Esophagus muscularis mucosa (tissue), 4 donors: Measurements from ENCODE around the gene TADA2B. TPM values are rescaled to one million over a fixed set of nuclear protein-coding genes. Genes with fewer than 3 reads are reported as not detected.

Source experiments
- DNase-seq: peaks from one replicate; pipeline ENCODE4 v3.0.0-alpha.2; 2017; ENCODE audit errors: extremely low spot score
- H3K27ac ChIP-seq, 4 donors: fragments of 200-600 bp; sonication (generic); replicated peaks in 1 of 4; 1 replicate in 3 of 4; 2 replicates in 1 of 4; pipeline ENCODE4 v1.5.1; 2016 to 2019; ENCODE audit warnings: mild to moderate bottlenecking in 1 of 4
- H3K27me3 ChIP-seq, 4 donors: fragments of 200-600 bp; sonication (generic); one replicate each; pipeline versions ENCODE4 v1.5.1 to v1.6.0; 2016 to 2019
- H3K36me3 ChIP-seq, 4 donors: fragments of 200-600 bp; sonication (generic); one replicate each; pipeline ENCODE4 v1.5.1; 2016 to 2019
- H3K4me1 ChIP-seq, 4 donors: fragments of 200-600 bp; sonication (generic); one replicate each; pipeline ENCODE4 v1.5.1; 2016 to 2019
- H3K4me3 ChIP-seq, 4 donors: fragments of 200-600 bp; sonication (generic); 1 replicate in 2 of 4; 2 replicates in 2 of 4; pipeline ENCODE4 v1.5.1; 2016 to 2019; ENCODE audit warnings: mild to moderate bottlenecking in 4 of 4, moderate library complexity in 1 of 4
- H3K9me3 ChIP-seq, 4 donors: fragments of 200-600 bp; sonication (generic); 1 replicate in 3 of 4; 2 replicates in 1 of 4; pipeline ENCODE4 v1.5.1; 2016 to 2019
- CTCF ChIP-seq, 3 experiments: fragments of 200-600 bp in 2 of 3; fragments of 450-650 bp in 1 of 3; sonication (generic) in 2 of 3; IDR thresholded peaks; one replicate each; pipeline ENCODE4 v1.5.1; 2017 to 2019; ENCODE audit warnings: antibody characterized with exemption in 3 of 3, mild to moderate bottlenecking in 2 of 3, moderate library complexity in 1 of 3
- EP300 ChIP-seq: sonication (generic); formaldehyde crosslinking; IDR thresholded peaks from one replicate; pipeline ENCODE4 v1.6.1; 2017; ENCODE audit warnings: antibody characterized with exemption
- POLR2A ChIP-seq: fragments of 450-650 bp; IDR thresholded peaks from one replicate; pipeline ENCODE4 v1.6.1; 2017; ENCODE audit warnings: antibody characterized with exemption, moderate library complexity, mild to moderate bottlenecking, low read depth
- POLR2AphosphoS5 ChIP-seq, 2 donors: sonication (generic); formaldehyde crosslinking; IDR thresholded peaks; one replicate each; pipeline ENCODE4 v1.6.1; 2017; ENCODE audit warnings: antibody characterized with exemption in 2 of 2
- WGBS: methylation state at CpG from one replicate; pipeline ENCODE4 v1.1.5; 2018; 5-methylcytosine and 5-hydroxymethylcytosine counted together
- intact Hi-C: fragments of 100-400 bp; cut with DNase I; formaldehyde crosslinking; loops from one replicate; pipeline ENCODE4 v1.15.1; 2023
- total RNA-seq, 4 donors: library from RNA; depleted of rRNA; stranded (reverse); fragments of >200 nt; gene quantifications; one replicate each; pipeline versions ENCODE4 v1.1.0 to v1.2.1, GENCODE V29; 2016

TADA2B gene
- total RNA-seq, 4 donors from 2014 or later, result 19.9 to 31.7 (median 26.3) TPM

GRCh38 chr4:7005571-7005970 is 37.6 kb upstream of the TADA2B start:
- intact Hi-C loops, result no loop called here
- no peak for TF ChIP-seq POLR2AphosphoS5 (IDR thresholded peaks at IDR 0.05)
- TF ChIP-seq CTCF (IDR thresholded peaks at IDR 0.05), result no peak
- TF ChIP-seq POLR2A, result no peak
- no peak for TF ChIP-seq EP300
- no peaks in the 10 kb centered on the region for H3K9me3 ChIP-seq
- peaks cover 38 to 98% (median 92%) of the 10 kb centered on the region in 4 donors for H3K36me3 ChIP-seq
- H3K27me3 ChIP-seq, result no peaks in the 10 kb centered on the region
- H3K4me3 ChIP-seq, result no peak overlapping the region
- WGBS, result 92% methylated on average over 4 of the region's 4 CpGs
- DNase-seq, result no peak
- H3K27ac ChIP-seq, result no peak overlapping the region
- H3K4me1 ChIP-seq, result peaks cover 0 to 8% (median 0%) of the 10 kb centered on the region in 4 donors

- TF ChIP-seq POLR2AphosphoS5 (IDR thresholded peaks at IDR 0.05), result no peak
- no peak for TF ChIP-seq POLR2A
- intact Hi-C loops, result no loop called here
- Histone ChIP-seq H3K36me3 (peaks cover 38 to 98% (median 92%) of the 10 kb centered on the region in 4 donors), H3K27ac (no peak overlapping the region), H3K27me3 (no peaks in the 10 kb centered on the region), H3K9me3 (no peaks in the 10 kb centered on the region), H3K4me1 (peaks cover 0 to 8% (median 0%) of the 10 kb centered on the region in 4 donors), H3K4me3 (no peak overlapping the region)
- DNase-seq, result no peak
- WGBS, result 74% methylated on average over 3 of the region's 3 CpGs
Observed at GRCh38 chr4:7006411-7006810, 36.8 kb upstream of the TADA2B start.

- Histone ChIP-seq H3K27me3 (no peaks in the 10 kb centered on the region), H3K27ac (no peak overlapping the region), H3K4me1 (peaks cover 0 to 8% (median 0%) of the 10 kb centered on the region in 4 donors), H3K4me3 (no peak overlapping the region), H3K9me3 (no peaks in the 10 kb centered on the region), H3K36me3 (peaks cover 40 to 98% (median 93%) of the 10 kb centered on the region in 4 donors)
- WGBS, result 92% methylated on average over 11 of the region's 12 CpGs
- no peak for DNase-seq
- intact Hi-C loops, result no loop called here
- TF ChIP-seq POLR2A (no peak), CTCF (IDR thresholded peaks at IDR 0.05) (no peak), POLR2AphosphoS5 (IDR thresholded peaks at IDR 0.05) (no peak), EP300 (no peak)
Observed at GRCh38 chr4:7007142-7007907, 35.8 kb upstream of the TADA2B start.

- Histone ChIP-seq H3K9me3 (no peaks in the 10 kb centered on the region), H3K27me3 (no peaks in the 10 kb centered on the region), H3K4me1 (peaks cover 0 to 8% (median 0%) of the 10 kb centered on the region in 4 donors), H3K36me3 (peaks cover 40 to 97% (median 93%) of the 10 kb centered on the region in 4 donors), H3K4me3 (no peak overlapping the region), H3K27ac (no peak overlapping the region)
- TF ChIP-seq POLR2AphosphoS5 (IDR thresholded peaks at IDR 0.05) (no peak), POLR2A (no peak), CTCF (IDR thresholded peaks at IDR 0.05) (no peak), EP300 (no peak)
- DNase-seq, result no peak
- WGBS, result 73% methylated on average over 2 of the region's 2 CpGs
- intact Hi-C loops, result no loop called here
Observed at GRCh38 chr4:7007944-7008343, 35.2 kb upstream of the TADA2B start.

GRCh38 chr4:7009564-7009963 is 33.6 kb upstream of the TADA2B start:
- 94% methylated on average over 5 of the region's 5 CpGs for WGBS
- TF ChIP-seq POLR2A (no peak), CTCF (IDR thresholded peaks at IDR 0.05) (no peak), EP300 (no peak), POLR2AphosphoS5 (IDR thresholded peaks at IDR 0.05) (no peak)
- no peak for DNase-seq
- Histone ChIP-seq H3K9me3 (no peaks in the 10 kb centered on the region), H3K27me3 (no peaks in the 10 kb centered on the region), H3K36me3 (peaks cover 45 to 97% (median 93%) of the 10 kb centered on the region in 4 donors), H3K4me3 (no peak overlapping the region), H3K27ac (no peak overlapping the region), H3K4me1 (peaks cover 0 to 8% (median 0%) of the 10 kb centered on the region in 4 donors)
- intact Hi-C loops, result no loop called here
